A549 (cell line): ENCODE measurements around the gene NSL1. TPM values are rescaled to one million over a fixed set of nuclear protein-coding genes. Genes with fewer than 3 reads are reported as not detected.
A peak's percentile ranks its signal among the peaks of the same experiment; 100 is the strongest.

Experiments used
- ATAC-seq, 2 experiments: fragments of 200-7000 bp in 1 of 2; fragments of >200 bp in 1 of 2; cut with Nextera tagmentation in 1 of 2; cut with Tn5 transposase in 1 of 2; 3 replicates each; pipeline versions ENCODE4 v1.8.0 to v1.9.1; 2018 to 2020; ENCODE audit warnings: mild to moderate bottlenecking in 1 of 2, moderate library complexity in 1 of 2
- CTCF ChIA-PET: fragments of 300-600 bp; sonication (Branson Sonifier 250); formaldehyde crosslinking; extraction: SDS; loops from one replicate; lab custom pipeline; 2021; ENCODE audit warnings: antibody characterized with exemption, inconsistent platforms; lab: Yijun Ruan, JAX
- POLR2A ChIA-PET: fragments of 350-600 bp; formaldehyde crosslinking; extraction: SDS; loops from one replicate; lab custom pipeline; 2021; ENCODE audit warnings: antibody characterized with exemption, inconsistent platforms; lab: Yijun Ruan, JAX
- DNase-seq, 2 experiments: peaks; one replicate each; pipeline versions ENCODE4 v3.0.0 to v3.0.0-alpha.2; 2011 to 2016; ENCODE audit warnings: low read depth in 1 of 2, low spot score in 1 of 2
- FAIRE-seq: peaks from 2 replicates; lab custom pipeline; 2011; peaks lifted over from hg19 to GRCh38; lab: Jason Lieb, UNC
- H3K27ac ChIP-seq, 2 experiments: fragments of >200 bp; sonication (Bioruptor Twin); formaldehyde crosslinking; 3 replicates each; pipeline ENCODE4 v1.5.1; 2016 to 2017
- H3K4me1 ChIP-seq: fragments of >200 bp; sonication (Bioruptor Twin); formaldehyde crosslinking; 3 replicates; pipeline ENCODE4 v1.6.1; 2016
- H3K4me2 ChIP-seq: fragments of >200 bp; sonication (Bioruptor Twin); formaldehyde crosslinking; 3 replicates; pipeline ENCODE4 v1.6.1; 2016
- H3K4me3 ChIP-seq: fragments of >200 bp; sonication (Bioruptor Twin); formaldehyde crosslinking; 3 replicates; pipeline ENCODE4 v1.5.1; 2016
- H3K9me3 ChIP-seq: fragments of >200 bp; sonication (Bioruptor Twin); formaldehyde crosslinking; 3 replicates; pipeline ENCODE4 v1.6.1; 2016
- CHD2 ChIP-seq: fragments of 150-350 bp; IDR thresholded peaks from 2 replicates; pipeline ENCODE4 v1.6.1; 2014; ENCODE audit warnings: low read length; ENCODE audit not compliant: partially characterized antibody
- CTCF ChIP-seq: fragments of >200 bp; sonication (Bioruptor Twin); formaldehyde crosslinking; IDR thresholded peaks from 3 replicates; pipeline ENCODE4 v1.5.1; 2016
- EHMT2 ChIP-seq: fragments of 200-600 bp; sonication (generic); IDR thresholded peaks from 2 replicates; pipeline ENCODE4 v1.6.1; 2016; ENCODE audit warnings: antibody characterized with exemption, low read depth, mild to moderate bottlenecking, moderate library complexity
- EP300 ChIP-seq, 2 experiments: fragments of >200 bp; sonication (Bioruptor Twin); formaldehyde crosslinking; IDR thresholded peaks; 2 replicates in 1 of 2; 3 replicates in 1 of 2; pipeline ENCODE4 v1.6.1; 2016 to 2017
- HDAC2 ChIP-seq: fragments of 200-600 bp; sonication (generic); IDR thresholded peaks from 2 replicates; pipeline ENCODE4 v1.6.1; 2016
- HMGXB4 ChIP-seq: fragments of 250-450 bp; sonication (Bioruptor Pico); IDR thresholded peaks from 2 replicates; pipeline ENCODE4 v1.5.0; 2021; ENCODE audit warnings: mild to moderate bottlenecking, moderate library complexity, borderline replicate concordance
- HOXB13 ChIP-seq: fragments of 250-450 bp; sonication (Bioruptor Pico); IDR thresholded peaks from 2 replicates; pipeline ENCODE4 v1.5.0; 2020; ENCODE audit warnings: low read depth, mild to moderate bottlenecking, moderate library complexity
- JUNB ChIP-seq: fragments of >200 bp; sonication (Bioruptor Twin); formaldehyde crosslinking; IDR thresholded peaks from 2 replicates; pipeline ENCODE4 v1.6.1; 2016
- MAFK ChIP-seq: fragments of 450-650 bp; IDR thresholded peaks from 2 replicates; pipeline ENCODE4 v1.6.1; 2014; ENCODE audit not compliant: partially characterized antibody
- MAZ ChIP-seq: fragments of 150-350 bp; IDR thresholded peaks from 2 replicates; pipeline ENCODE4 v1.6.1; 2014; ENCODE audit warnings: antibody characterized with exemption, low read depth, low read length, borderline replicate concordance
- RAD21 ChIP-seq, 2 experiments: fragments of >200 bp in 1 of 2; sonication (Bioruptor Twin) in 1 of 2; formaldehyde crosslinking in 1 of 2; IDR thresholded peaks in 1 of 2; conservative IDR thresholded peaks in 1 of 2; 2 replicates in 1 of 2; 3 replicates in 1 of 2; pipeline ENCODE4 v1.6.1; 2012 to 2018; ENCODE audit warnings: inconsistent platforms in 1 of 2
- RCOR1 ChIP-seq: fragments of 150-350 bp; IDR thresholded peaks from 2 replicates; pipeline ENCODE4 v1.6.1; 2014; ENCODE audit warnings: antibody characterized with exemption, low read length, low read depth
- RFX5 ChIP-seq: fragments of 450-650 bp; IDR thresholded peaks from 2 replicates; pipeline ENCODE4 v1.7.1; 2014; ENCODE audit warnings: antibody characterized with exemption, mild to moderate bottlenecking, moderate library complexity
- SMC3 ChIP-seq: fragments of >200 bp; sonication (Bioruptor Twin); formaldehyde crosslinking; IDR thresholded peaks from 3 replicates; pipeline ENCODE4 v1.6.1; 2018; ENCODE audit warnings: inconsistent platforms
- ZSCAN20 ChIP-seq: fragments of 250-450 bp; sonication (Bioruptor Pico); IDR thresholded peaks from 2 replicates; pipeline ENCODE4 v1.8.0; 2022; ENCODE audit warnings: mild to moderate bottlenecking, moderate library complexity
- WGBS: methylation state at CpG from one replicate; pipeline ENCODE4 v1.1.6; 2017; ENCODE audit errors: missing lambda C conversion rate; 5-methylcytosine and 5-hydroxymethylcytosine counted together
- polyA plus RNA-seq, 4 experiments: library from polyadenylated mRNA; depleted of rRNA in 3 of 4; stranded (reverse); fragments of >200 nt; fragmentation: RNase III in 1 of 4; extraction: RNeasy Plus Mini Kit Qiagen cat#74134 plus additional on column Dnase treatment in 1 of 4; gene quantifications; 2 replicates in 3 of 4; 3 replicates in 1 of 4; pipeline ENCODE4 v1.2.3, GENCODE V29; 2011 to 2017

Gene NSL1
- polyA plus RNA-seq, 2 of the 4 experiments (the other 2 are of a cell fraction): 44.9 to 47.9 TPM

- no peak for TF ChIP-seq MAFK
Measured at GRCh38 chr1:212816567-212817278, 25.1 kb upstream of the NSL1 start (continued).

- ATAC-seq (0 out of 6 replicates have a peak, but pooled peaks of 1 of the 2 experiments have one; percentile 34), FAIRE-seq (no peak)
- H3K27ac ChIP-seq: peak overlapping the region in 1 of 2 experiments; percentile 49; a peak in 3 of 6 replicates
- no peak overlapping the region for H3K4me2 ChIP-seq
- H3K4me3 ChIP-seq: no peak overlapping the region
- 58% methylated on average over 5 of the region's 5 CpGs for WGBS
- POLR2A ChIA-PET: interaction anchor here (0.6 to 1.0 kb wide), 2 partner anchors 43 to 188 kb away, joined by 3 to 4 read pairs; partner anchors contain the start of gene FLVCR1
- peaks cover 42% of the 10 kb centered on the region for H3K4me1 ChIP-seq
- TF ChIP-seq EHMT2 (no peak), CTCF (peak; percentile 57), RCOR1 (no peak), SMC3 (peak; percentile 75), JUNB (no peak), MAZ (no peak), RAD21 (conservative IDR thresholded peaks at IDR 0.05 in 1 of 2, IDR thresholded peaks at IDR 0.05 in 1 of 2) (peak; percentile 60 to 63)
- TF ChIP-seq, all 56 proteins: peak for 3
- DNase-seq: peak in 1 of 2 experiments; percentile 38
- no peaks in the 10 kb centered on the region for H3K9me3 ChIP-seq
- CTCF ChIA-PET: interaction anchor here (0.8 to 1.5 kb wide), 13 partner anchors 9 to 181 kb away, joined by 3 to 9 read pairs (median 3); no protein-coding TSS in a partner anchor
Measured at GRCh38 chr1:212814537-212815334, 23.2 kb upstream of the NSL1 start.

GRCh38 chr1:212805767-212806166 lies 14.2 kb upstream of the NSL1 start:
- TF ChIP-seq EP300 (IDR thresholded peaks at IDR 0.05): no peak
- no peak for TF ChIP-seq HDAC2
- TF ChIP-seq RFX5: no peak
- TF ChIP-seq EHMT2: no peak
- TF ChIP-seq RAD21 (conservative IDR thresholded peaks at IDR 0.05 in 1 of 2, IDR thresholded peaks at IDR 0.05 in 1 of 2): no peak
- no peak for TF ChIP-seq CHD2
- no peak for TF ChIP-seq HOXB13
- no peak for TF ChIP-seq ZSCAN20 (CRISPR knock-in tag)
- TF ChIP-seq, all 56 proteins: peak for 0
- Histone ChIP-seq H3K4me1 (no peaks in the 10 kb centered on the region), H3K27ac (no peak overlapping the region), H3K9me3 (no peaks in the 10 kb centered on the region), H3K4me2 (no peak overlapping the region), H3K4me3 (no peak overlapping the region)
- CTCF ChIA-PET: interaction anchor here (0.6 to 2.0 kb wide), 4 partner anchors 9 to 189 kb away, joined by 3 to 7 read pairs (median 5); no protein-coding TSS in a partner anchor
- POLR2A ChIA-PET: interaction anchor here (0.6 kb wide), 1 partner anchor 52 kb away, joined by 4 read pairs; no protein-coding TSS in a partner anchor
- no peak for ATAC-seq
- no peak for FAIRE-seq
- WGBS: 90% methylated on average over 3 of the region's 3 CpGs
- no peak for DNase-seq

- TF ChIP-seq HMGXB4 (CRISPR knock-in tag): no peak
- POLR2A ChIA-PET: interaction anchor here (0.8 kb wide), 1 partner anchor 763 kb away, joined by 4 read pairs; no protein-coding TSS in a partner anchor
Measured at GRCh38 chr1:212797681-212798080, 6.1 kb upstream of the NSL1 start.

More at GRCh38 chr1:212797681-212798080, 6.1 kb upstream of the NSL1 start:
- CTCF ChIA-PET: interaction anchor here (2.7 kb wide), 1 partner anchor 133 kb away, joined by 8 read pairs; no protein-coding TSS in a partner anchor
- Histone ChIP-seq H3K4me1 (peaks cover 10% of the 10 kb centered on the region), H3K4me3 (no peak overlapping the region), H3K9me3 (no peaks in the 10 kb centered on the region), H3K4me2 (no peak overlapping the region), H3K27ac (no peak overlapping the region)
- DNase-seq (no peak), FAIRE-seq (no peak), ATAC-seq (no peak)
- 84% methylated on average over 3 of the region's 3 CpGs for WGBS
